Small intestine (tissue), 7 donors: ENCODE data around the gene GBF1. TPM values are rescaled to one million over a fixed set of nuclear protein-coding genes. Genes with fewer than 3 reads are reported as not detected.

Experiments
- DNase-seq, 2 donors: peaks; one replicate each; pipeline versions ENCODE4 v3.0.0 to v3.0.0-alpha.2; 2013
- FAIRE-seq: peaks from 2 replicates; lab custom pipeline; 2012; peaks lifted over from hg19 to GRCh38; lab: Jason Lieb, UNC
- H3K27ac ChIP-seq, 3 donors: one replicate each; pipeline ENCODE4 v1.5.1; 2013; ENCODE audit warnings: low read length in 2 of 3, mild to moderate bottlenecking in 2 of 3, control low read depth in 1 of 3, inconsistent platforms in 1 of 3, low read depth in 1 of 3, moderate library complexity in 1 of 3
- H3K27me3 ChIP-seq, 3 donors: one replicate each; pipeline ENCODE4 v1.6.1; 2013; ENCODE audit warnings: low read length in 3 of 3, inconsistent platforms in 1 of 3; ENCODE audit not compliant: control insufficient read depth in 3 of 3, insufficient read depth in 3 of 3
- H3K36me3 ChIP-seq, 3 donors: one replicate each; pipeline ENCODE4 v1.6.1; 2013; ENCODE audit warnings: low read length in 3 of 3, inconsistent platforms in 1 of 3, low read depth in 1 of 3, mild to moderate bottlenecking in 1 of 3, moderate library complexity in 1 of 3; ENCODE audit not compliant: control insufficient read depth in 3 of 3, insufficient read depth in 2 of 3
- H3K4me1 ChIP-seq, 3 donors: one replicate each; pipeline ENCODE4 v1.6.1; 2013; ENCODE audit warnings: low read length in 2 of 3, inconsistent platforms in 1 of 3, low read depth in 1 of 3, mild to moderate bottlenecking in 1 of 3, moderate library complexity in 1 of 3; ENCODE audit not compliant: control insufficient read depth in 3 of 3, insufficient read depth in 2 of 3
- H3K4me3 ChIP-seq, 3 donors: one replicate each; pipeline ENCODE4 v1.5.1; 2013; ENCODE audit warnings: low read length in 3 of 3, control low read depth in 1 of 3, inconsistent platforms in 1 of 3, low read depth in 1 of 3, mild to moderate bottlenecking in 1 of 3, moderate library complexity in 1 of 3
- H3K9me3 ChIP-seq, 2 donors: one replicate each; pipeline ENCODE4 v1.6.1; 2013; ENCODE audit warnings: low read depth in 1 of 2, low read length in 1 of 2; ENCODE audit not compliant: control insufficient read depth in 2 of 2, insufficient read depth in 1 of 2
- WGBS, 3 donors: extraction: QIAGEN DNeasy Blood & Tissue Kit; methylation state at CpG; one replicate each; pipeline ENCODE4 v1.1.7; 2013; 5-methylcytosine and 5-hydroxymethylcytosine counted together
- polyA plus RNA-seq, 4 donors: library from polyadenylated mRNA; stranded (reverse) in 3 of 4; unstranded in 1 of 4; fragments of 200-250 nt in 3 of 4; fragments of 120-200 nt in 1 of 4; gene quantifications; one replicate each; pipeline versions ENCODE4 v1.2.1 to v1.2.3, GENCODE V29; 2013
- donor health status: healthy with polysubstance abuse.
- donor health status: control.
- donor health status: control.
- donor health status: Bipolar disorder and iron deficiency.
- donor health status: healthy.

GBF1 gene
- polyA plus RNA-seq, 4 donors, result 13.2 to 53.0 (median 18.4) TPM

- no peaks in the 10 kb centered on the region for H3K9me3 ChIP-seq
- peak overlapping the region in 2 of 3 donors; percentile 38 to 52 for H3K4me3 ChIP-seq
- DNase-seq (peak in 1 of 2 donors; percentile 35), FAIRE-seq (no peak)
- peaks cover 24 to 66% (median 31%) of the 10 kb centered on the region in 3 donors for H3K27me3 ChIP-seq
- 21 to 27% (median 26%) methylated on average over 23 to 24 of the region's 24 CpGs for WGBS, 3 donors
- peaks cover 0 to 42% (median 0%) of the 10 kb centered on the region in 3 donors for H3K4me1 ChIP-seq
- H3K36me3 ChIP-seq, result peaks cover 0 to 62% (median 0%) of the 10 kb centered on the region in 3 donors
- peak overlapping the region in 1 of 3 donors; percentile 77 for H3K27ac ChIP-seq
Observed at GRCh38 chr10:102409604-102410428, 164.5 kb downstream of the GBF1 start.

- peak in 1 of 2 donors; percentile 52 for DNase-seq
- peaks cover 24 to 72% (median 31%) of the 10 kb centered on the region in 3 donors for H3K27me3 ChIP-seq
- H3K4me1 ChIP-seq, result peaks cover 0 to 42% (median 0%) of the 10 kb centered on the region in 3 donors
- H3K9me3 ChIP-seq, result no peaks in the 10 kb centered on the region
- no peak for FAIRE-seq
- peaks cover 0 to 54% (median 0%) of the 10 kb centered on the region in 3 donors for H3K36me3 ChIP-seq
- peak overlapping the region in 1 of 3 donors; percentile 77 for H3K27ac ChIP-seq
- H3K4me3 ChIP-seq, result peak overlapping the region in 2 of 3 donors; percentile 23 to 38
- WGBS, 3 donors, result 2 to 8% (median 2%) methylated on average over 40 to 48 of the region's 48 CpGs
Observed at GRCh38 chr10:102410429-102411073, 165.2 kb downstream of the GBF1 start.

GRCh38 chr10:102411341-102412255 lies 166.3 kb downstream of the GBF1 start:
- Histone ChIP-seq H3K4me3 (no peak overlapping the region), H3K4me1 (peaks cover 0 to 45% (median 0%) of the 10 kb centered on the region in 3 donors), H3K9me3 (no peaks in the 10 kb centered on the region), H3K27me3 (peaks cover 24 to 72% (median 31%) of the 10 kb centered on the region in 3 donors), H3K36me3 (peaks cover 0 to 51% (median 0%) of the 10 kb centered on the region in 3 donors), H3K27ac (peak overlapping the region in 1 of 3 donors; percentile 77)
- FAIRE-seq (no peak), DNase-seq (no peak)
- 74 to 84% (median 82%) methylated on average over 14 of the region's 14 CpGs for WGBS, 3 donors

GRCh38 chr10:102412293-102412692 lies 167.0 kb downstream of the GBF1 start:
- Histone ChIP-seq H3K4me3 (no peak overlapping the region), H3K4me1 (peaks cover 0 to 52% (median 0%) of the 10 kb centered on the region in 3 donors), H3K27me3 (peaks cover 24 to 72% (median 31%) of the 10 kb centered on the region in 3 donors), H3K27ac (no peak overlapping the region), H3K36me3 (peaks cover 0 to 50% (median 0%) of the 10 kb centered on the region in 3 donors), H3K9me3 (no peaks in the 10 kb centered on the region)
- 90 to 92% (median 91%) methylated on average over 10 of the region's 10 CpGs for WGBS, 3 donors
- FAIRE-seq (no peak), DNase-seq (no peak)

GRCh38 chr10:102413053-102413705 lies 167.8 kb downstream of the GBF1 start:
- 9 to 15% (median 11%) methylated on average over 5 of the region's 5 CpGs for whole genome bisulfite sequencing, 3 donors
- peaks cover 0 to 44% (median 0%) of the 10 kb centered on the region in 3 donors for H3K36me3 ChIP-seq
- FAIRE-seq (no peak), DNase-seq (no peak)
- no peak overlapping the region for H3K27ac ChIP-seq
- H3K9me3 ChIP-seq, result no peaks in the 10 kb centered on the region
- peaks cover 0 to 59% (median 0%) of the 10 kb centered on the region in 3 donors for H3K4me1 ChIP-seq
- no peak overlapping the region for H3K4me3 ChIP-seq
- peaks cover 21 to 64% (median 27%) of the 10 kb centered on the region in 3 donors for H3K27me3 ChIP-seq

GRCh38 chr10:102413806-102414561 lies 168.7 kb downstream of the GBF1 start:
- H3K27me3 ChIP-seq, result peaks cover 22 to 65% (median 23%) of the 10 kb centered on the region in 3 donors
- H3K36me3 ChIP-seq, result peaks cover 0 to 41% (median 0%) of the 10 kb centered on the region in 3 donors
- H3K4me3 ChIP-seq, result peak overlapping the region in 1 of 3 donors; percentile 51
- H3K4me1 ChIP-seq, result peaks cover 0 to 62% (median 0%) of the 10 kb centered on the region in 3 donors
- no peaks in the 10 kb centered on the region for H3K9me3 ChIP-seq
- no peak for FAIRE-seq
- DNase-seq, result no peak
- H3K27ac ChIP-seq, result no peak overlapping the region
- 69 to 82% (median 81%) methylated on average over 16 of the region's 16 CpGs for WGBS, 3 donors

GRCh38 chr10:102414749-102415148 lies 169.4 kb downstream of the GBF1 start:
- H3K4me3 ChIP-seq, result peak overlapping the region in 1 of 3 donors; percentile 51
- peaks cover 0 to 41% (median 0%) of the 10 kb centered on the region in 3 donors for H3K36me3 ChIP-seq
- H3K9me3 ChIP-seq, result no peaks in the 10 kb centered on the region
- H3K27me3 ChIP-seq, result peaks cover 18 to 63% (median 18%) of the 10 kb centered on the region in 3 donors
- peaks cover 0 to 65% (median under 1%) of the 10 kb centered on the region in 3 donors for H3K4me1 ChIP-seq
- DNase-seq (peak in 1 of 2 donors; percentile 32), FAIRE-seq (no peak)
- 46 to 54% (median 52%) methylated on average over 20 of the region's 20 CpGs for WGBS, 3 donors
- peak overlapping the region in 1 of 3 donors; percentile 88 for H3K27ac ChIP-seq
